Kidney epithelial cell (primary cell): ENCODE measurements around the gene GRB10. TPM values are rescaled to one million over a fixed set of nuclear protein-coding genes. Genes with fewer than 3 reads are reported as not detected.

Experiments used
- DNase-seq: peaks from one replicate; pipeline ENCODE4 v3.0.0-alpha.2; 2010; ENCODE audit warnings: low read depth
- H3K27me3 ChIP-seq: 2 replicates; pipeline ENCODE4 v1.6.0; 2011; ENCODE audit warnings: low read length; ENCODE audit not compliant: control insufficient read depth, insufficient read depth
- H3K36me3 ChIP-seq: 2 replicates; pipeline ENCODE4 v1.5.1; 2011; ENCODE audit warnings: low read length; ENCODE audit not compliant: control insufficient read depth, insufficient read depth
- H3K4me3 ChIP-seq: 2 replicates; pipeline ENCODE4 v1.5.1; 2011; ENCODE audit warnings: low read depth, mild to moderate bottlenecking, control low read depth, low read length
- CTCF ChIP-seq: IDR thresholded peaks from 2 replicates; pipeline ENCODE4 v1.5.1; 2011; ENCODE audit warnings: mild to moderate bottlenecking, moderate library complexity, low read length, control low read depth, inconsistent platforms; ENCODE audit not compliant: insufficient read depth, poor library complexity, severe bottlenecking
- total RNA-seq: library from RNA; depleted of rRNA; stranded (reverse); fragments of >200 nt; gene quantifications from 2 replicates; pipeline ENCODE4 v1.2.3, GENCODE V29; 2015

Gene GRB10
- total RNA-seq, 1 donor from 2014 or later = 86.3 TPM

DNA sequence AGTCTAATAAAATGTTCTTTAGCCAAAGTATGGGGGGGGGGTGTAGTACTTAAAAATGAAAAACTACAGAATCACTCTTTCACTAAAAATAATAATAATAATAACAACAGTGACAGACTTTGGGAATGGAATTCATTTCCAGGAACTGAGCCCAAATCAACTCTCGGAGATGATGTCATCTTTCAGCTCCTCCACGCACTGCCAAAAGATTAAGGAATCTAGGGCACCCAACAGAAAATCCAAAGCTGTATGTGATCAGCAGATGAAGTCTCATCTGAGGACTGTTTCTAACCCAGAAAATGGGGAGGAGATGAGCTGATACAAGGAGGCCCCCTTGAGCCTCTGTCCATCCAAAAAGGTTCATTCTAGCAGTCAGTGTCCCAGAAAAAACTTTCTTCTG lies 54.5 kb downstream of the GRB10 start:
- H3K4me3 ChIP-seq = no peak overlapping the region
- no peaks in the 10 kb centered on the region for H3K36me3 ChIP-seq
- DNase-seq = no peak
- H3K27me3 ChIP-seq = no peaks in the 10 kb centered on the region
- no peak for TF ChIP-seq CTCF

DNA sequence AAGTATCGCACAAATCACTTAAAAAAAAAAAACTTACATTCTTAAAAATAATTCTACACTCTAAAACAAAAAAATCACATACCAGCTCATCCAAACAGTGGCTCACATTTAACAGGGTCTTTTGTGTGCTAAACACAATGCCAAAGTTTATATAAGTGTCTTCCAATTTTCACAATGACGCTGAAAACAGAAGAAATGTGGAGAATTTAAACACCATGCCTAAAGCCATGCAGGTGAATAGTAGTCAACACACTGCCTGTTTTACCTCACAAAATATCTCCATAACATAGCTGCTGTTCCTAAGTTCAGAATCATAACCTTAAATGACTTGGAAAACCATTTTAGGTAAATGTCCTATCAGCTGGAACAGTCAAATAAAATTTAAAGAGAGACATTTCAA lies 55.0 kb downstream of the GRB10 start:
- no peak for DNase-seq
- no peak for TF ChIP-seq CTCF
- no peak overlapping the region for H3K4me3 ChIP-seq
- H3K36me3 ChIP-seq = no peaks in the 10 kb centered on the region
- H3K27me3 ChIP-seq = no peaks in the 10 kb centered on the region

DNA sequence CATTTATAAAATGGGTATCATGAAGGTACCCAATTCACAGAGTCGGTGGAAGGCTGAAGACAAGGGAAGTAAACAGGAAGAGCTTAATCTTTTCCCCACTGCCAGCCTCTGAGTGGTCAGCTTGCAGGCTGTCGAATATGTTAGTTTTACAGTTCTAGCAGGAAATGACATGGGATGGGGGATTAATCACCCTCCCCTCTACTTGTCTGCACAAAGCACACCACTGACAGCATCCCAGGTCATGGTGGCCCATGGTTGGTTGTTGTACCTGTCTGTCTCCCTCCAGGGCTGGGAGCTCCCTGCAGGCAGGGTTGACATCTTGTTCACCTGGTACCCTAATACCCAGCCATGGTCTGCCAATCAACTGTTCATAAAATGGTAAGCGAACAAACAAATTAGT lies 55.6 kb downstream of the GRB10 start:
- no peak for DNase-seq
- no peak for TF ChIP-seq CTCF
- Histone ChIP-seq H3K36me3 (no peaks in the 10 kb centered on the region), H3K4me3 (no peak overlapping the region), H3K27me3 (no peaks in the 10 kb centered on the region)

DNA sequence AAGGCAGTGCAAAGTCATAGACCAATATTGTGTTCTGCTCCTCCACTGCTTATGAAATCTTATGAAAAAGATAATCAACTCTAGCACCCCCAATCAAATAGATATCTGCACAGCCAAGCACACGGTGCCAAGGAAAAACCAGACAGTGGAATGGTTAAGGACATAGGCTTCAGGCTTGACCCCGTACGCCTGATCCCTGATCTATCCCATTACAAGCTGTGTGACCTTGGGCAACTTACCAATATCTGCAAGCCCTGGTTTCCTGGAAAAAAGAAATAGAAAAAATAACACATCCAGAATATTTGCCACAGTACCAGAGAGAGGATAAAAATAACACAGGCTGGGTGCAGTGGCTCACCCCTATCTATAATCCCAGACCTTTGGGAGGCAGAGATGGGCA lies 56.9 kb downstream of the GRB10 start:
- Histone ChIP-seq H3K27me3 (no peaks in the 10 kb centered on the region), H3K4me3 (no peak overlapping the region), H3K36me3 (no peaks in the 10 kb centered on the region)
- no peak for DNase-seq
- TF ChIP-seq CTCF = no peak

GRCh38 chr7:50724526-50725520 lies 57.9 kb downstream of the GRB10 start:
- Histone ChIP-seq H3K36me3 (no peaks in the 10 kb centered on the region), H3K4me3 (no peak overlapping the region), H3K27me3 (no peaks in the 10 kb centered on the region)
- no peak for DNase-seq
- TF ChIP-seq CTCF = no peak
